ENCODE measurements around the gene CAMK1D.

DNA sequence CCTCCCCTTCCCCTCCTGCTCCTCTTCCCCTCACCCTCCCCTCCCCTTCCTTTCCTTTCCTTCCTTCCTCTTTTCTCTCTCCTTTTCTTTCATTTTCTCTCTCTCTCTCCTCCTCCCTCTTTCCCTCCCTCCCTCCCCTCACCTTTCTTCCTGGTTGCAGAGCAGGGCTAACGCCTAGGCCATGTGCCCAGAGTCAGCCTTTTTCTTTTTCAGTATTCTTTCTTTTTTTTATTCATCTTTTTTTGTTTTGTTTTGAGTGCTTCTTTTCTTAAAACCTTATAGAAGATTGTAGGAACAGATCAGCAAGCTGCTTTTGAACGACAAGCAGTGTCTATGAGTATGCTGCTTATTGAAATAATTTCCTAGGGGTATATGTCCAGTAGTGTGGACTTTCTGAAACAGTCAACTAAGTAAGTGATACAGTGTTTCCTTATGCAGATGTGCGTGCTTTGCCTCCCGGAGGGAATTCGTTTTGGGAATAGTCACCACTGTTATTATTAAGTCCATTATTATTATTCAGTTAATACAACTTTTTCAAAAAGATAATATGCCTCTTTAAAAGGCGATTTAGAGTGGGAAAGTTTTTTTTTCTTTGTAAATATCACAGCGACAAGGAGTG, 219.2 kb downstream of the CAMK1D start:
- TF ChIP-seq, protein P1, sequence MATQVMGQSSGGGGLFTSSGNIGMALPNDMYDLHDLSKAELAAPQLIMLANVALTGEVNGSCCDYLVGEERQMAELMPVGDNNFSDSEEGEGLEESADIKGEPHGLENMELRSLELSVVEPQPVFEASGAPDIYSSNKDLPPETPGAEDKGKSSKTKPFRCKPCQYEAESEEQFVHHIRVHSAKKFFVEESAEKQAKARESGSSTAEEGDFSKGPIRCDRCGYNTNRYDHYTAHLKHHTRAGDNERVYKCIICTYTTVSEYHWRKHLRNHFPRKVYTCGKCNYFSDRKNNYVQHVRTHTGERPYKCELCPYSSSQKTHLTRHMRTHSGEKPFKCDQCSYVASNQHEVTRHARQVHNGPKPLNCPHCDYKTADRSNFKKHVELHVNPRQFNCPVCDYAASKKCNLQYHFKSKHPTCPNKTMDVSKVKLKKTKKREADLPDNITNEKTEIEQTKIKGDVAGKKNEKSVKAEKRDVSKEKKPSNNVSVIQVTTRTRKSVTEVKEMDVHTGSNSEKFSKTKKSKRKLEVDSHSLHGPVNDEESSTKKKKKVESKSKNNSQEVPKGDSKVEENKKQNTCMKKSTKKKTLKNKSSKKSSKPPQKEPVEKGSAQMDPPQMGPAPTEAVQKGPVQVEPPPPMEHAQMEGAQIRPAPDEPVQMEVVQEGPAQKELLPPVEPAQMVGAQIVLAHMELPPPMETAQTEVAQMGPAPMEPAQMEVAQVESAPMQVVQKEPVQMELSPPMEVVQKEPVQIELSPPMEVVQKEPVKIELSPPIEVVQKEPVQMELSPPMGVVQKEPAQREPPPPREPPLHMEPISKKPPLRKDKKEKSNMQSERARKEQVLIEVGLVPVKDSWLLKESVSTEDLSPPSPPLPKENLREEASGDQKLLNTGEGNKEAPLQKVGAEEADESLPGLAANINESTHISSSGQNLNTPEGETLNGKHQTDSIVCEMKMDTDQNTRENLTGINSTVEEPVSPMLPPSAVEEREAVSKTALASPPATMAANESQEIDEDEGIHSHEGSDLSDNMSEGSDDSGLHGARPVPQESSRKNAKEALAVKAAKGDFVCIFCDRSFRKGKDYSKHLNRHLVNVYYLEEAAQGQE (IDR thresholded peaks at IDR 0.05; ENCODE audit: unreplicated experiment): no peak
- TF ChIP-seq, protein P2, sequence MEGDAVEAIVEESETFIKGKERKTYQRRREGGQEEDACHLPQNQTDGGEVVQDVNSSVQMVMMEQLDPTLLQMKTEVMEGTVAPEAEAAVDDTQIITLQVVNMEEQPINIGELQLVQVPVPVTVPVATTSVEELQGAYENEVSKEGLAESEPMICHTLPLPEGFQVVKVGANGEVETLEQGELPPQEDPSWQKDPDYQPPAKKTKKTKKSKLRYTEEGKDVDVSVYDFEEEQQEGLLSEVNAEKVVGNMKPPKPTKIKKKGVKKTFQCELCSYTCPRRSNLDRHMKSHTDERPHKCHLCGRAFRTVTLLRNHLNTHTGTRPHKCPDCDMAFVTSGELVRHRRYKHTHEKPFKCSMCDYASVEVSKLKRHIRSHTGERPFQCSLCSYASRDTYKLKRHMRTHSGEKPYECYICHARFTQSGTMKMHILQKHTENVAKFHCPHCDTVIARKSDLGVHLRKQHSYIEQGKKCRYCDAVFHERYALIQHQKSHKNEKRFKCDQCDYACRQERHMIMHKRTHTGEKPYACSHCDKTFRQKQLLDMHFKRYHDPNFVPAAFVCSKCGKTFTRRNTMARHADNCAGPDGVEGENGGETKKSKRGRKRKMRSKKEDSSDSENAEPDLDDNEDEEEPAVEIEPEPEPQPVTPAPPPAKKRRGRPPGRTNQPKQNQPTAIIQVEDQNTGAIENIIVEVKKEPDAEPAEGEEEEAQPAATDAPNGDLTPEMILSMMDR (conservative IDR thresholded peaks at IDR 0.05; ENCODE audit: low read depth in 2 of 2): no peak
- no peak for TF ChIP-seq EZH2 (IDR thresholded peaks at IDR 0.05; ENCODE audit: low read depth, unreplicated experiment)
- TF ChIP-seq EZH2phosphoT487 (IDR thresholded peaks at IDR 0.05; ENCODE audit: unreplicated experiment): no peak
- no peak for TF ChIP-seq POLR2AphosphoS5 (IDR thresholded peaks at IDR 0.05; ENCODE audit: low read depth)
- no peak for TF ChIP-seq ZNF331 (CRISPR knock-in tag; IDR thresholded peaks at IDR 0.05; ENCODE audit: low read depth)
- no peak for TF ChIP-seq JUNB (IDR thresholded peaks at IDR 0.05; ENCODE audit: unreplicated experiment)
- no peak for TF ChIP-seq ZNF114 (CRISPR knock-in tag; IDR thresholded peaks at IDR 0.05)
- TF ChIP-seq CREB1 (CRISPR knock-in tag; IDR thresholded peaks at IDR 0.05; ENCODE audit: low read depth): no peak
- TF ChIP-seq, protein P3, sequence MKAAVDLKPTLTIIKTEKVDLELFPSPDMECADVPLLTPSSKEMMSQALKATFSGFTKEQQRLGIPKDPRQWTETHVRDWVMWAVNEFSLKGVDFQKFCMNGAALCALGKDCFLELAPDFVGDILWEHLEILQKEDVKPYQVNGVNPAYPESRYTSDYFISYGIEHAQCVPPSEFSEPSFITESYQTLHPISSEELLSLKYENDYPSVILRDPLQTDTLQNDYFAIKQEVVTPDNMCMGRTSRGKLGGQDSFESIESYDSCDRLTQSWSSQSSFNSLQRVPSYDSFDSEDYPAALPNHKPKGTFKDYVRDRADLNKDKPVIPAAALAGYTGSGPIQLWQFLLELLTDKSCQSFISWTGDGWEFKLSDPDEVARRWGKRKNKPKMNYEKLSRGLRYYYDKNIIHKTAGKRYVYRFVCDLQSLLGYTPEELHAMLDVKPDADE (IDR thresholded peaks at IDR 0.05): no peak
- TF ChIP-seq, protein P4, sequence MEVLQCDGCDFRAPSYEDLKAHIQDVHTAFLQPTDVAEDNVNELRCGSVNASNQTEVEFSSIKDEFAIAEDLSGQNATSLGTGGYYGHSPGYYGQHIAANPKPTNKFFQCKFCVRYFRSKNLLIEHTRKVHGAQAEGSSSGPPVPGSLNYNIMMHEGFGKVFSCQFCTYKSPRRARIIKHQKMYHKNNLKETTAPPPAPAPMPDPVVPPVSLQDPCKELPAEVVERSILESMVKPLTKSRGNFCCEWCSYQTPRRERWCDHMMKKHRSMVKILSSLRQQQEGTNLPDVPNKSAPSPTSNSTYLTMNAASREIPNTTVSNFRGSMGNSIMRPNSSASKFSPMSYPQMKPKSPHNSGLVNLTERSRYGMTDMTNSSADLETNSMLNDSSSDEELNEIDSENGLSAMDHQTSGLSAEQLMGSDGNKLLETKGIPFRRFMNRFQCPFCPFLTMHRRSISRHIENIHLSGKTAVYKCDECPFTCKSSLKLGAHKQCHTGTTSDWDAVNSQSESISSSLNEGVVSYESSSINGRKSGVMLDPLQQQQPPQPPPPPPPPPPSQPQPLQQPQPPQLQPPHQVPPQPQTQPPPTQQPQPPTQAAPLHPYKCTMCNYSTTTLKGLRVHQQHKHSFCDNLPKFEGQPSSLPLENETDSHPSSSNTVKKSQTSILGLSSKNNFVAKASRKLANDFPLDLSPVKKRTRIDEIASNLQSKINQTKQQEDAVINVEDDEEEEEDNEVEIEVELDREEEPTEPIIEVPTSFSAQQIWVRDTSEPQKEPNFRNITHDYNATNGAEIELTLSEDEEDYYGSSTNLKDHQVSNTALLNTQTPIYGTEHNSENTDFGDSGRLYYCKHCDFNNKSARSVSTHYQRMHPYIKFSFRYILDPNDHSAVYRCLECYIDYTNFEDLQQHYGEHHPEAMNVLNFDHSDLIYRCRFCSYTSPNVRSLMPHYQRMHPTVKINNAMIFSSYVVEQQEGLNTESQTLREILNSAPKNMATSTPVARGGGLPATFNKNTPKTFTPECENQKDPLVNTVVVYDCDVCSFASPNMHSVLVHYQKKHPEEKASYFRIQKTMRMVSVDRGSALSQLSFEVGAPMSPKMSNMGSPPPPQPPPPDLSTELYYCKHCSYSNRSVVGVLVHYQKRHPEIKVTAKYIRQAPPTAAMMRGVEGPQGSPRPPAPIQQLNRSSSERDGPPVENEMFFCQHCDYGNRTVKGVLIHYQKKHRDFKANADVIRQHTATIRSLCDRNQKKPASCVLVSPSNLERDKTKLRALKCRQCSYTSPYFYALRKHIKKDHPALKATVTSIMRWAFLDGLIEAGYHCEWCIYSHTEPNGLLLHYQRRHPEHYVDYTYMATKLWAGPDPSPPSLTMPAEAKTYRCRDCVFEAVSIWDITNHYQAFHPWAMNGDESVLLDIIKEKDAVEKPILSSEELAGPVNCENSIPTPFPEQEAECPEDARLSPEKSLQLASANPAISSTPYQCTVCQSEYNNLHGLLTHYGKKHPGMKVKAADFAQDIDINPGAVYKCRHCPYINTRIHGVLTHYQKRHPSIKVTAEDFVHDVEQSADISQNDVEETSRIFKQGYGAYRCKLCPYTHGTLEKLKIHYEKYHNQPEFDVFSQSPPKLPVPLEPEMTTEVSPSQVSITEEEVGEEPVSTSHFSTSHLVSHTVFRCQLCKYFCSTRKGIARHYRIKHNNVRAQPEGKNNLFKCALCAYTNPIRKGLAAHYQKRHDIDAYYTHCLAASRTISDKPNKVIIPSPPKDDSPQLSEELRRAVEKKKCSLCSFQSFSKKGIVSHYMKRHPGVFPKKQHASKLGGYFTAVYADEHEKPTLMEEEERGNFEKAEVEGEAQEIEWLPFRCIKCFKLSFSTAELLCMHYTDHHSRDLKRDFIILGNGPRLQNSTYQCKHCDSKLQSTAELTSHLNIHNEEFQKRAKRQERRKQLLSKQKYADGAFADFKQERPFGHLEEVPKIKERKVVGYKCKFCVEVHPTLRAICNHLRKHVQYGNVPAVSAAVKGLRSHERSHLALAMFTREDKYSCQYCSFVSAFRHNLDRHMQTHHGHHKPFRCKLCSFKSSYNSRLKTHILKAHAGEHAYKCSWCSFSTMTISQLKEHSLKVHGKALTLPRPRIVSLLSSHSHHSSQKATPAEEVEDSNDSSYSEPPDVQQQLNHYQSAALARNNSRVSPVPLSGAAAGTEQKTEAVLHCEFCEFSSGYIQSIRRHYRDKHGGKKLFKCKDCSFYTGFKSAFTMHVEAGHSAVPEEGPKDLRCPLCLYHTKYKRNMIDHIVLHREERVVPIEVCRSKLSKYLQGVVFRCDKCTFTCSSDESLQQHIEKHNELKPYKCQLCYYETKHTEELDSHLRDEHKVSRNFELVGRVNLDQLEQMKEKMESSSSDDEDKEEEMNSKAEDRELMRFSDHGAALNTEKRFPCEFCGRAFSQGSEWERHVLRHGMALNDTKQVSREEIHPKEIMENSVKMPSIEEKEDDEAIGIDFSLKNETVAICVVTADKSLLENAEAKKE (CRISPR knock-in tag; IDR thresholded peaks at IDR 0.05): no peak
